GM21619 (cell line): ENCODE data around the gene KLHL29.

Experiments used
- ATAC-seq: cut with Tn5 transposase; IDR thresholded peaks from one replicate; pipeline ENCODE4 v1.9.1; 2021; ENCODE audit not compliant: unreplicated experiment

KLHL29 gene

GRCh38 chr2:23601301-23601965, 216.5 kb downstream of the KLHL29 start:
- ATAC-seq, result no peak

DNA sequence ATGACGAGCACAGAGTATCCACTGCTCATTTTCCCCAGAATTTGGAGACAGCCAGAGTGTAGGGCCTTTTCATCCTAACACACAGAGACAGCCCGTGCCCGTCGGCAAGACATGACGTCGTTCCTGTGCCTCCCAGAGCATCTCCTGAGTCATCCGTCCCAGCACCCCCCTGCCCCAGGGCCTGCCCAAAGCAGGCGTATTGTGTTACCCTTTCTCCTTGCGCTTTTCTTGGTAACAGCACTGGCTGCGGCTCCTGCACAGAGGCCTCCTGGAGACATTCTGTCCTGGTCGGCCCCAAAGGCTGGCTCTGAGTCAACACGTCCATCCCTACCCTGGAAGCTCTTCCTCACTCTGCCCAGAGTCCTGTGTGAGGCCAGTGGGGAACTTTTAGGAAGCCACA, 217.1 kb downstream of the KLHL29 start:
- no peak for ATAC-seq

DNA sequence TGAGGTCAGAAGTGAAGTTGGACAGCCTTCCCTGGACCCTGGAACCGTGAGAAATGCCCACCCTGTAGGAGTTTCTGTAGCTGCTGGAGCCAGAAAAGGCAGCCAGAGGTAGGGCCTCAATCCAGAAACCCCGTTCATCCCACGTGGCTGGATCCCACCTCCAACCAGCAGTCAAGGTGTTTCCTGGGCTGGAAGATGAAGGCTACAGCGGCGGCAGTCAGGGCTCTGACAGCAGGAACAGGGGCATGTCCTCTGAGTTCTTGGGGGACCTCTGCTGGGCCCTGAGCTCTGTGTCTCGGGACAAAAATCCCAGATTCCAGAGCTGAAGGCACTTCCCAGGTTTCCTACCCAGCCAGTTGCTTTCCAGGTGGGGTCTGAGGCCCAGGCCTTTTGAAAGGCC, 218.2 kb downstream of the KLHL29 start:
- ATAC-seq, result no peak

DNA sequence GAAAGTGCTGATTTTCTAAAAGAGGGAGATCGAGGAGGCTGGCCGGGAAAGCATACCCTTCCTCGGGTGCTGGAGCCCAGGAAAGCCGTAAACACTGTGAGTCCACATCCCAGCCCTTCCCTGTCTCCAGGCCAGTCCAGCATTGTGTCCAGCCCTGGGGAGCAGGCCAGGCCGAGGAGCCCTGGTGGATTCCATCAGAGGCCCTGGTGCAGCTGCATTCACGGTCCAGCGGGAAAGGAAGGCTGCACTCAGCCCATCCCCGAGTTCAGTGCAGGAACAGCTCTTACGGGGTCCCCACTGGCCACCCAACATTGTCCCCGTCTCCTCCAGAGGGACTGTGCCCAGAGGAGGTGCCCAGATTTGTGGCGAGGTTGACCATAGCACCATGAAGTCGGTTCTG, 218.6 kb downstream of the KLHL29 start:
- no peak for ATAC-seq

- ATAC-seq, result no peak
Measured at GRCh38 chr2:23604731-23605130, 219.8 kb downstream of the KLHL29 start.

DNA sequence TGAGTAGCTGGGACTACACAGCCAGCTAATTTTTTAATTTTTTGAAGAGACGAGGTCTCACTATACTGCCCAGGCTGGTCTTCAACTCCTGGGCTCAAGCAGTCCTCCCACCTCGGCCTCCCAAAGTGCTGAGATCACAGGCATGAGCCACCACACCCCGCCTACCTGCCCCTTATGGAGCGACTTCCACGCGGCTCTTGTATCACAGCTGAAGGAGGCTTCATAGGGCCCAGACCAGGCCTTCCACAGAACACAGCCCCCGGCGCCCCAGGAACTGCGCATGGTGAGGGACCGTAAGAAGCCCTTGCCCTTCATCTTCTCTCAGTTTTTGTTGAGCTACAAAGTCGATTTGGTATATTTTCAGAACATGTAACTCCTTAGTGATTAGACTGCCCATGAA, 220.3 kb downstream of the KLHL29 start:
- no peak for ATAC-seq

DNA sequence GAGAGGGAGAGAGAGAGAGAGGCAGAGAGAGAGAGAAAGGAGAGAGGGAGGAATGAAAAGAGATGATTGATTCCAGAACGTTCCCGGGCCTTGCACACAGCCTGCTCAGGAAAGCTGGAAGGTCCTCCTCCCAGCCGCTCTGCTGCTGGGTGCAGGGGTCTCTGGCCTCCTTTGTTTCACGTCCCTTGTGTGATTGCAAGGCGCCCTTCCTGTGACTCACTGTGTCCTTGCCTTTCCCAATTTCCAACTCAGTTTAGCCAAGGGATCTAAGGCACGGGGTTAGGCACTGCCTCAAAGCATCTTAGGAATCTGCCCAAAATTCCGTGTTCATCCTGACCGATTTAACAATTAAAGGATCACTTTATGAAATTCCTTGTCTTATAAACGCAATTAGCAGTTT, 221.2 kb downstream of the KLHL29 start:
- ATAC-seq, result no peak

- ATAC-seq, result no peak
Measured at GRCh38 chr2:23606968-23607367, 222.0 kb downstream of the KLHL29 start.

DNA sequence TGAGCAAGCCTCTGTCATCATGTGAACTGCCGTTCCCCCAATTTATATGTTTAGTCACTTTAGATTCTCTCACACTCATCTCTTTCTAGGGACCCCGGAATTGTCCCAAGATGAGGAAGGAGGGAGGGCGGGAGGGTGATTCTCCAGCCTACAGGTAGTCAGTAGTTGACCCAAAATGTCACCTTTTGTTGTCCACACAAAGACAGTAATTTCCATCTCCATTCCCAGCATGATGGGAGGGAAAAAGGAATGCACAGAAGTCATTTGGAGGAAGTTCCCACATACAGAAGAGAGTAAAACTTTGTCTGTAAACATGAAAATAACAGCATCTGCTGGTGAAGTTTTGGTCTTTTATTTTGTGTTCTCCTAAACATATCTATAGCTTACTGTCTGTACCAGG, 222.9 kb downstream of the KLHL29 start:
- no peak for ATAC-seq

GRCh38 chr2:23609254-23609653, 224.3 kb downstream of the KLHL29 start:
- ATAC-seq, result no peak

DNA sequence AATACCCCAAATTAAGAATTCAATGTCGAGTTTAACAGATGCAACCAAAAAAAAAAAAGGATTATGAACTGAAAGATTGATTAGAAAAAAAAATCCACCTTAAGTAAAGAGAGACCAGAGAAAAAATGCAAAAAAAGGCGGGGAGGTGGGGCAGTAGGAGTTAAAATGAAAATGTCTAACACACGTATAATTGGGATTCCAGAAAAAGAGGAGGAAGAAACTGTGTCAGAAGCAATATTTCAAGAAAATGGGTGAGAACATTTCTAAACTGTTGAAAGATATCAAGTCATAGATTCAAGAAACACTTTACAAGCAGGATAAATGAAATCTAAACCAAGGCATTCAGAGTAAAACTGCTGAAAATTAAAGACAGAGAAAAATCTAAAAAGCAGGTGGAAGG, 226.9 kb downstream of the KLHL29 start:
- no peak for ATAC-seq

DNA sequence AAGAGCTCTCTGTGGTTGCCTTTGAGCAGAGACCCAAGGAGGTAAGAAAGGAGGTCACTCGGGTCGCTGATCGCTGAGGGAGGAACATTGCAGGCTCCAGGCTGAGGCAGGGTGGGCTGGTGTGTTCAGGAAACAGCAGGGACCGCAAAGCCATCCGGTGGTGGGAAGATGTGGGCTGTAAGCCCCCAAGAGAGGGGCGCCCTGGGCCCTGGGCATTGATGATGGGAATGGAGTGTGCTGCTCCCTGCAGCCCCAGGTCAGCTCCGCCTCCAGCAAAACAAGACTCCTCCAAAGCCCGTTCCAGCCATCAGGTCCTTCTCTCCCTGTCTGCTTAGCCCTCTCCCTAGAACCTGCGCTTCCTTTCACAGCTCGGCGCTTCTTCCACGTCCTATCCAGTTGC, 229.7 kb downstream of the KLHL29 start:
- ATAC-seq, result no peak

GRCh38 chr2:23615216-23616020, 230.4 kb downstream of the KLHL29 start:
- no peak for ATAC-seq

- ATAC-seq, result no peak
Measured at GRCh38 chr2:23616630-23617029, 231.7 kb downstream of the KLHL29 start.

- no peak for ATAC-seq
Measured at GRCh38 chr2:23617167-23617810, 232.3 kb downstream of the KLHL29 start.

GRCh38 chr2:23617811-23618215, 232.8 kb downstream of the KLHL29 start:
- ATAC-seq, result no peak

- ATAC-seq, result no peak
Measured at GRCh38 chr2:23618265-23618664, 233.3 kb downstream of the KLHL29 start.

- no peak for ATAC-seq
Measured at GRCh38 chr2:23618794-23619530, 234.0 kb downstream of the KLHL29 start.

DNA sequence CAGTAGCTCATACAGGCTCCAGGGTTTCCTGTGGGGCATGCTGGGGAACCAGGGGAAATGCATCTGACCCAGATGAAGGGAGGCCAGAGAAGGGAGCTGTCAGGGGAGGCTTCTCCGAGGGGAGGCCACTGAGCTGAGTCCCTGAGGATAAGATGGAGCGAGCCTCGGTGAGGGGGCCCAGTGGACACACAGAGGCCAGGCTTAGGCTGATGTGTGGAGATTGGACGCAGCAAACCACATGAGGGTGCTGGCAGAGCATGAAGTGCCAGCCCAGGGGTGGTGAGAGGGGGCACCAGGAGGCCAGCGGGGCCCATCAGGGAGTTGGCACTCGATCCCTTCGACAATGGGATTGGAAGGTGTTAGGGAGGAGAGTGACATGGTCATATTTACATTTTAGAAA, 235.0 kb downstream of the KLHL29 start:
- no peak for ATAC-seq

- ATAC-seq, result no peak
Measured at GRCh38 chr2:23620841-23621341, 235.9 kb downstream of the KLHL29 start.

- no peak for ATAC-seq
Measured at GRCh38 chr2:23621616-23622015, 236.6 kb downstream of the KLHL29 start.
